ENCODE data around the gene LRGUK.

Gene LRGUK

DNA sequence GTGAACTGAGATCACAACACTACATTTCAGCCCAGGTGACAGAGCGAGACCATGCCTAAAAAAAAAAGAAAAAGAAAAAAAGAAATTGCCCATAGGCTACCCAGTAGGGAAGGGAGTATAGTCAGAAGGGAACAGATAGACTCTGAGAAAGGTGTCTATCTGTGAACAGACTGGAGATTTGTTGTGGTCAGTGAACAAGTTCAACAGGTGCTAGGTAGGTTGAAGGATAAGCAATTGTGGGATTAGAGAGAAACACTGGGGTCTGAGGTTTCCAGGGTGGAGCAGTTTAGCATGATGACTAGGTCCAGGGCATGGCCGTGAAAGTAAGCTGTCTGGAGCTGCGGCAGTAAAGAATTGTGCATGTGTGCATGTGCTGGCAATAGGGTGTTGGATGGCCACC is 6.9 kb downstream of the LRGUK start:
- Histone ChIP-seq H2BK15ac (ENCODE audit: low read length) (no peak overlapping the region), H3K27me3 (ENCODE audit: control insufficient read depth in 3 of 3, insufficient read depth in 3 of 3, low read depth in 1 of 3, low read length in 3 of 3) (no peaks in the 10 kb centered on the region), H4K91ac (ENCODE audit: low read depth, low read length, poor library complexity) (no peak overlapping the region), H3K18ac (ENCODE audit: low read length) (no peak overlapping the region), H3K23ac (ENCODE audit: low read depth, low read length, poor library complexity) (no peak overlapping the region), H2BK12ac (ENCODE audit: low read length) (no peak overlapping the region), H2BK5ac (ENCODE audit: low read length) (no peak overlapping the region), H4K8ac (ENCODE audit: low read depth, low read length) (no peak overlapping the region), H3K27ac (replicated peaks; ENCODE audit: low read length) (no peak overlapping the region), H2BK120ac (ENCODE audit: low read depth, low read length) (no peak overlapping the region), H3K36me3 (replicated peaks in 1 of 2; ENCODE audit: control insufficient read depth in 2 of 2, insufficient read depth in 2 of 2, low read length in 2 of 2) (no peaks in the 10 kb centered on the region), H2AFZ (ENCODE audit: low read length) (no peak overlapping the region), H3K4me1 (ENCODE audit: control insufficient read depth in 2 of 2, insufficient read depth in 1 of 2, low read depth in 1 of 2, low read length in 2 of 2) (no peaks in the 10 kb centered on the region), H3K14ac (ENCODE audit: low read length) (no peak overlapping the region), H3K9ac (ENCODE audit: low read depth, low read length, poor library complexity) (no peak overlapping the region), H3K79me1 (ENCODE audit: low read depth, low read length) (no peaks in the 10 kb centered on the region), H3K4me3 (ENCODE audit: low read length in 2 of 2) (no peak overlapping the region), H3K4ac (ENCODE audit: low read length) (no peak overlapping the region), H2AK5ac (ENCODE audit: low read depth, low read length) (no peak overlapping the region), H3K9me3 (replicated peaks in 1 of 2; ENCODE audit: control insufficient read depth in 2 of 2, insufficient read depth in 1 of 2, low read depth in 1 of 2, low read length in 2 of 2) (no peaks in the 10 kb centered on the region), H3K4me2 (ENCODE audit: insufficient read depth, low read length, poor library complexity, severe bottlenecking) (no peak overlapping the region)
- no CpG with 5 or more reads among the region's 3 CpGs for WGBS, 2 donors (ENCODE audit: extremely low coverage in 2 of 2, insufficient read length in 2 of 2, insufficient replicate concordance in 1 of 2)
- DNase-seq (ENCODE audit: low spot score): no peak

DNA sequence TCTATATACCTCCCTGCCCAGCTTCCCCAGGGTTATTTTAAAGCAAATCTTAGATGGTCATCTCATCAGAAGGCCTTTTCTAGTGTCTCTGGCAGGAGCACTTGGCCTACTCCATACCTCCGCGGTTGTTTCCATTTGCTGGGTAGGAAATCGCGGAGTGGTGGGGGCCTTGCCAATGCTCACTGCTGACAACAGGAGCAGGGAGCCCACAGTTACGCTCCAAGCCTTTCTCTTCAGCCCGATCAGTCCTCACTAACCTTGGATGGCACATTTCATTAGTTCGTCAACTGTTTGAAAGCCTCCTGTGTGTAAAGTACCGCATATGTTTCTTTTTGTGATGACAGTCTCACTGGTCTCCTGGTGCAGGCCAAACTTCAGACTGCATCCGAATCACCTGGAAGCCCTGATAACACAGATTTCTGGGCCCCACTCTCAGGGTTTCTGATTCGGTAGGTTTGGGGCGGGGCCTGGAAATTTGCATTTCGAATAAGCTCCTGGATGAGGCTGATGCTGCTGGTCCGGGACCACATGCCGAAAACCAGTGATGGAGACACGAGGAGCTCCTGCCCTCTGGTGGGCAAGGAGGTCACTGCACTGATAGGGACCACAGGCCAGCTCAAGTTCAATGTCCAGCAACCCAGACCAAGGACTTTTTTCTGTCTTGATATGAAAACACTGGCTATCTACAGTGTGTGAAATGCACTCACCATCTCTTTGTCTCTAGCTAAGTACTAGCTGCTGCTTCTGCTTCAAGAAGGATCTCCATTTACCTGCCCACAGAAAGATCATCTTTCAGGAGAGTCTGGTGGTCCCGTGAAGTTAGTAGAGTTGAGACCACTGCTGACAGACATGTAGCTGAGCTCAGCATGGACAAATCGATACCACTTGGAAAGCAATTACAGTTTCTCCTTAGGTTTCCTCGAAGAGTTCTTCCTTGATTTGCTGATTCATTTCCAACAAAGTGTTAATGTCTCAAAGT is 14.0 kb downstream of the LRGUK start:
- no CpG with 5 or more reads among the region's 18 CpGs for WGBS, 2 donors (ENCODE audit: extremely low coverage in 2 of 2, insufficient read length in 2 of 2, insufficient replicate concordance in 1 of 2)
- Histone ChIP-seq H2AK5ac (ENCODE audit: low read depth, low read length) (no peak overlapping the region), H3K79me1 (ENCODE audit: low read depth, low read length) (no peaks in the 10 kb centered on the region), H3K14ac (ENCODE audit: low read length) (no peak overlapping the region), H3K18ac (ENCODE audit: low read length) (no peak overlapping the region), H3K23ac (ENCODE audit: low read depth, low read length, poor library complexity) (no peak overlapping the region), H3K4me1 (ENCODE audit: control insufficient read depth in 2 of 2, insufficient read depth in 1 of 2, low read depth in 1 of 2, low read length in 2 of 2) (no peaks in the 10 kb centered on the region), H3K9me3 (replicated peaks in 1 of 2; ENCODE audit: control insufficient read depth in 2 of 2, insufficient read depth in 1 of 2, low read depth in 1 of 2, low read length in 2 of 2) (no peaks in the 10 kb centered on the region), H4K91ac (ENCODE audit: low read depth, low read length, poor library complexity) (no peak overlapping the region), H2BK120ac (ENCODE audit: low read depth, low read length) (no peak overlapping the region), H3K4me3 (ENCODE audit: low read length in 2 of 2) (no peak overlapping the region), H2BK15ac (ENCODE audit: low read length) (no peak overlapping the region), H3K36me3 (replicated peaks in 1 of 2; ENCODE audit: control insufficient read depth in 2 of 2, insufficient read depth in 2 of 2, low read length in 2 of 2) (no peaks in the 10 kb centered on the region), H2BK5ac (ENCODE audit: low read length) (no peak overlapping the region), H2AFZ (ENCODE audit: low read length) (peak overlapping the region; percentile 71), H3K27ac (replicated peaks; ENCODE audit: low read length) (no peak overlapping the region), H3K4me2 (ENCODE audit: insufficient read depth, low read length, poor library complexity, severe bottlenecking) (no peak overlapping the region), H3K9ac (ENCODE audit: low read depth, low read length, poor library complexity) (no peak overlapping the region), H3K27me3 (ENCODE audit: control insufficient read depth in 3 of 3, insufficient read depth in 3 of 3, low read depth in 1 of 3, low read length in 3 of 3) (no peaks in the 10 kb centered on the region), H4K8ac (ENCODE audit: low read depth, low read length) (no peak overlapping the region), H3K4ac (ENCODE audit: low read length) (no peak overlapping the region), H2BK12ac (ENCODE audit: low read length) (no peak overlapping the region)
- DNase-seq (ENCODE audit: low spot score): peak; percentile 36

DNA sequence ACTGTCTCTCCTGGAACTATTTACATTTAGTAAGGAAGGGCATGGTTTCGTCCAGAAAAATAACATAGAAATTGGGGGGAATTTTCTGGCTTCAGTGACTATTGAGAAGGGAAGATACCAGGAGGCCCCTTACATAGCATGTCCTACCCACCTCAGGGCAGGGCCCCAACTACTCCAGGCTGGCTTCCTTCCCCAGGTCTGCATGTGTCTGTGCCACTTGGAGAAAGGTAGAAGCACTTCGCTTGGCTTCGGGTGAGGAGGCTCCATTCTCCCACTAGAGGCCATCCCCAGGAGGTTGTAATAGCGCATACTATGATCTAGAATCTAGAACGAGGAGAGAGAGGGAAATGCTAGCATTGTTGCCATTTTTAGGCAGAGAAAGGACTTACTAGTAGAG is 14.7 kb downstream of the LRGUK start:
- no peak overlapping the region for H3K9ac ChIP-seq (ENCODE audit: low read depth, low read length, poor library complexity)
- WGBS, 2 donors (ENCODE audit: extremely low coverage in 2 of 2, insufficient read length in 2 of 2, insufficient replicate concordance in 1 of 2): no CpG with 5 or more reads among the region's 5 CpGs

DNA sequence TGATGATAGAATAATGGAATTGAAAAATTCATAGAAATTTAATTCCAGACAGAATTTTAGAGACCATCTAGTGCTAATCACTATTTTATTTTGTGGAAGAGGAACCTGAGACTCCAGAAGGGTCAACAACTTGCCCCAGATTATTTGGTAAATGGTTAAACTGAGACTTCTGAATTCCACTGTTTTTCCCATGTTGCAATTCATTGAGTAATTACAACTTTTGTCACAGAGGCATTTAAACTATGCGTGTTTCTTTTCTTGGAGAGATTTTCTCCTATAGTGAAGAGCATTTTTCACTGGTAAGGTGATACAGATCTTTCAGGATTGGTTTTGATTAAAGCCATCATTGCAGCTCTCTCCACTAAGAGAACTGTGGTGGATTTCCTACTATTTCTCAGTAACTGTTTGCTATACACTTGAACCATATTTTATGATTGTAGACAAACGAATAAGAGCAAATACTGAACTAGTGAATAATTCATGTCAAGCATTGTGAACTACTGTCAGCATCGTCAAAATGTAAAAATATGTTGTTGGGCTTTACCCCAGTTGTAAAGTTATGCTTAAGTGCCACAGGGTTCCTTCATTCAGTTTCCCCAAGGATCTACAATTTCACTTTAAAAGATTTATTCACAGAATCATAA is 26.5 kb downstream of the LRGUK start:
- H3K79me1 ChIP-seq (ENCODE audit: low read depth, low read length): no peaks in the 10 kb centered on the region
- H2BK5ac ChIP-seq (ENCODE audit: low read length): no peak overlapping the region
- H4K8ac ChIP-seq (ENCODE audit: low read depth, low read length): no peak overlapping the region
- no peak overlapping the region for H2AFZ ChIP-seq (ENCODE audit: low read length)
- WGBS, 2 donors (ENCODE audit: extremely low coverage in 2 of 2, insufficient read length in 2 of 2, insufficient replicate concordance in 1 of 2): no CpG with 5 or more reads among the region's 3 CpGs
- H2BK12ac ChIP-seq (ENCODE audit: low read length): no peak overlapping the region
- H3K4me2 ChIP-seq (ENCODE audit: insufficient read depth, low read length, poor library complexity, severe bottlenecking): no peak overlapping the region
- no peak overlapping the region for H3K14ac ChIP-seq (ENCODE audit: low read length)
- H2BK15ac ChIP-seq (ENCODE audit: low read length): no peak overlapping the region
- no peak overlapping the region for H2AK5ac ChIP-seq (ENCODE audit: low read depth, low read length)
- no peak for DNase-seq (ENCODE audit: low spot score)
- no peak overlapping the region for H3K18ac ChIP-seq (ENCODE audit: low read length)
- H3K27me3 ChIP-seq (ENCODE audit: control insufficient read depth in 3 of 3, insufficient read depth in 3 of 3, low read depth in 1 of 3, low read length in 3 of 3): peaks cover 0 to 3% (median 0%) of the 10 kb centered on the region in 3 experiments
- H4K91ac ChIP-seq (ENCODE audit: low read depth, low read length, poor library complexity): no peak overlapping the region
- H3K9ac ChIP-seq (ENCODE audit: low read depth, low read length, poor library complexity): no peak overlapping the region
- no peak overlapping the region for H2BK120ac ChIP-seq (ENCODE audit: low read depth, low read length)
- H3K9me3 ChIP-seq (replicated peaks in 1 of 2; ENCODE audit: control insufficient read depth in 2 of 2, insufficient read depth in 1 of 2, low read depth in 1 of 2, low read length in 2 of 2): no peaks in the 10 kb centered on the region
- no peak overlapping the region for H3K4ac ChIP-seq (ENCODE audit: low read length)
- H3K27ac ChIP-seq (replicated peaks; ENCODE audit: low read length): no peak overlapping the region
- H3K4me3 ChIP-seq (ENCODE audit: low read length in 2 of 2): no peak overlapping the region
- no peak overlapping the region for H3K23ac ChIP-seq (ENCODE audit: low read depth, low read length, poor library complexity)
- H3K36me3 ChIP-seq (replicated peaks in 1 of 2; ENCODE audit: control insufficient read depth in 2 of 2, insufficient read depth in 2 of 2, low read length in 2 of 2): no peaks in the 10 kb centered on the region
- H3K4me1 ChIP-seq (ENCODE audit: control insufficient read depth in 2 of 2, insufficient read depth in 1 of 2, low read depth in 1 of 2, low read length in 2 of 2): no peaks in the 10 kb centered on the region

More for the DNA sequence above, 14.7 kb downstream of the LRGUK start:
- no peak overlapping the region for H3K27ac ChIP-seq (replicated peaks; ENCODE audit: low read length)
- H2BK5ac ChIP-seq (ENCODE audit: low read length): no peak overlapping the region
- no peaks in the 10 kb centered on the region for H3K9me3 ChIP-seq (replicated peaks in 1 of 2; ENCODE audit: control insufficient read depth in 2 of 2, insufficient read depth in 1 of 2, low read depth in 1 of 2, low read length in 2 of 2)
- no peak for DNase-seq (ENCODE audit: low spot score)
- H3K18ac ChIP-seq (ENCODE audit: low read length): no peak overlapping the region
- H3K79me1 ChIP-seq (ENCODE audit: low read depth, low read length): no peaks in the 10 kb centered on the region
- H3K4me1 ChIP-seq (ENCODE audit: control insufficient read depth in 2 of 2, insufficient read depth in 1 of 2, low read depth in 1 of 2, low read length in 2 of 2): no peaks in the 10 kb centered on the region
- no peak overlapping the region for H3K14ac ChIP-seq (ENCODE audit: low read length)
- no peak overlapping the region for H2AFZ ChIP-seq (ENCODE audit: low read length)
- no peaks in the 10 kb centered on the region for H3K27me3 ChIP-seq (ENCODE audit: control insufficient read depth in 3 of 3, insufficient read depth in 3 of 3, low read depth in 1 of 3, low read length in 3 of 3)
- no peak overlapping the region for H3K4ac ChIP-seq (ENCODE audit: low read length)
- no peak overlapping the region for H3K4me2 ChIP-seq (ENCODE audit: insufficient read depth, low read length, poor library complexity, severe bottlenecking)
- no peak overlapping the region for H4K8ac ChIP-seq (ENCODE audit: low read depth, low read length)
- no peak overlapping the region for H2BK120ac ChIP-seq (ENCODE audit: low read depth, low read length)
- no peak overlapping the region for H3K4me3 ChIP-seq (ENCODE audit: low read length in 2 of 2)
- no peaks in the 10 kb centered on the region for H3K36me3 ChIP-seq (replicated peaks in 1 of 2; ENCODE audit: control insufficient read depth in 2 of 2, insufficient read depth in 2 of 2, low read length in 2 of 2)
- H2BK15ac ChIP-seq (ENCODE audit: low read length): no peak overlapping the region
- no peak overlapping the region for H2AK5ac ChIP-seq (ENCODE audit: low read depth, low read length)
- H3K23ac ChIP-seq (ENCODE audit: low read depth, low read length, poor library complexity): no peak overlapping the region
- no peak overlapping the region for H4K91ac ChIP-seq (ENCODE audit: low read depth, low read length, poor library complexity)
- no peak overlapping the region for H2BK12ac ChIP-seq (ENCODE audit: low read length)

Measured in neuronal stem cell (in vitro differentiated cells).